Astrocyte (in vitro differentiated cells and primary cell): ENCODE measurements around the gene EMID1.

Experiments
- CTCF ChIP-seq: IDR thresholded peaks from 2 replicates; pipeline ENCODE4 v1.5.1; 2011; ENCODE audit warnings: low read depth, mild to moderate bottlenecking, inconsistent platforms, low read length, moderate library complexity; ENCODE audit not compliant: insufficient read depth
- EZH2 ChIP-seq: IDR thresholded peaks from 2 replicates; pipeline ENCODE4 v1.6.1; 2012; ENCODE audit warnings: mild to moderate bottlenecking, low read length, inconsistent platforms; ENCODE audit not compliant: insufficient read depth

GRCh38 chr22:29291215-29291614 lies 85.5 kb downstream of the EMID1 start:
- TF ChIP-seq CTCF (no peak), EZH2 (no peak)
